Adrenal gland (tissue), 12 donors: ENCODE data around the gene ATXN1. TPM values are rescaled to one million over a fixed set of nuclear protein-coding genes. Genes with fewer than 3 reads are reported as not detected.
"Not testable (repeated sequence)": the region's sequence is repeated elsewhere in the genome, so short reads cannot be mapped to it uniquely, and the experiment has no call there.

Source experiments
- DNase-seq, 7 donors: peaks; one replicate each; pipeline ENCODE4 v3.0.0-alpha.2; 2019 to 2020
- H3K27ac ChIP-seq, 5 donors: fragments of 200-600 bp; sonication (generic) in 4 of 5; 1 replicate in 3 of 5; 2 replicates in 2 of 5; pipeline versions ENCODE4 v1.5.1 to v1.8.0; 2016 to 2020; ENCODE audit warnings: mild to moderate bottlenecking in 1 of 5
- H3K27me3 ChIP-seq: fragments of 200-600 bp; 2 replicates; pipeline ENCODE4 v1.8.0; 2021
- H3K36me3 ChIP-seq, 2 donors: fragments of 200-600 bp; replicated peaks in 1 of 2; 1 replicate in 1 of 2; 2 replicates in 1 of 2; pipeline versions ENCODE4 v1.5.1 to v1.8.0; 2018 to 2022
- H3K4me1 ChIP-seq, 2 donors: fragments of 200-600 bp; replicated peaks in 1 of 2; 1 replicate in 1 of 2; 2 replicates in 1 of 2; pipeline versions ENCODE4 v1.5.1 to v1.8.0; 2018 to 2021
- H3K4me3 ChIP-seq, 4 donors: fragments of 200-600 bp; sonication (generic) in 3 of 4; one replicate each; pipeline ENCODE4 v1.5.1; 2016 to 2018
- H3K9me3 ChIP-seq, 3 donors: fragments of 200-600 bp; sonication (generic) in 1 of 3; replicated peaks in 1 of 3; 1 replicate in 2 of 3; 2 replicates in 1 of 3; pipeline versions ENCODE4 v1.5.1 to v1.8.0; 2016 to 2021
- CTCF ChIP-seq, 6 experiments: fragments of 450-650 bp in 4 of 6; fragments of 200-600 bp in 2 of 6; sonication (generic) in 1 of 6; IDR thresholded peaks; 1 replicate in 5 of 6; 2 replicates in 1 of 6; pipeline versions ENCODE4 v1.5.1 to v1.8.0; 2016 to 2021; ENCODE audit warnings: antibody characterized with exemption in 6 of 6, mild to moderate bottlenecking in 2 of 6, moderate library complexity in 1 of 6
- POLR2A ChIP-seq, 2 donors: fragments of 450-650 bp; IDR thresholded peaks; one replicate each; pipeline ENCODE4 v1.6.1; 2017; ENCODE audit warnings: antibody characterized with exemption in 2 of 2, mild to moderate bottlenecking in 2 of 2, moderate library complexity in 1 of 2
- WGBS, 4 donors: extraction: QIAGEN DNeasy Blood & Tissue Kit in 2 of 4; methylation state at CpG; one replicate each; pipeline versions ENCODE4 v1.1.5 to v1.1.7; 2013 to 2017; 5-methylcytosine and 5-hydroxymethylcytosine counted together
- intact Hi-C, 2 donors: fragments of 100-400 bp; cut with DNase I; formaldehyde crosslinking; loops; one replicate each; pipeline versions ENCODE4 v1.14.1 to v1.15.0; 2022 to 2023
- polyA plus RNA-seq, 3 donors: library from polyadenylated mRNA; stranded (reverse); fragments of 200-250 nt in 2 of 3; fragments of 350-450 nt in 1 of 3; fragmentation: Illumina TruSeq in 1 of 3; extraction: RNeasy Lipid Tissue Mini Kit (QIAGEN cat#74804) in 1 of 3; gene quantifications; one replicate each; pipeline ENCODE4 v1.2.3, GENCODE V29; 2013 to 2014
- total RNA-seq, 9 donors: library from RNA; depleted of rRNA in 4 of 9; stranded (reverse); fragments of >200 nt in 4 of 9; fragments of 120-200 nt in 1 of 9; fragmentation: NEBNext Ultra II Directional in 1 of 9; extraction: Animal tissue kit (Norgen Biotek cat#: 25700) in 1 of 9; gene quantifications; one replicate each; pipeline versions ENCODE4 v1.1.0 to v1.2.4, GENCODE V29; 2013 to 2023
- donor health status: healthy with polysubstance abuse.
- donor health status: Bipolar disorder and iron deficiency.
- donor health status: DM: yes; HTN: yes; CAD: no.
- donor health status: DM: no; HTN: no; CAD: no.
- donor health status: DM: no; HTN: no; CAD: no.
- donor health status: DM: yes; HTN: yes; CAD: no.

Gene ATXN1
- total and polyA plus RNA-seq, 12 donors, result 3.4 to 51.3 (median 25.4) TPM

- no peak overlapping the region for H3K27ac ChIP-seq
- WGBS, 4 donors, result 63 to 69% (median 66%) methylated on average over 10 of the region's 10 CpGs
- H3K27me3 ChIP-seq, result no peaks in the 10 kb centered on the region
- H3K4me3 ChIP-seq, result no peak overlapping the region
- intact Hi-C loops, result no loop called here
- peak in 1 of 7 donors; percentile 45 for DNase-seq
- no peak for TF ChIP-seq CTCF (IDR thresholded peaks at IDR 0.05)
- TF ChIP-seq POLR2A (IDR thresholded peaks at IDR 0.05), result no peak
- H3K9me3 ChIP-seq, result no peaks in the 10 kb centered on the region
- H3K4me1 ChIP-seq, result peaks cover 3 to 28% of the 10 kb centered on the region in 2 donors
- no peaks in the 10 kb centered on the region for H3K36me3 ChIP-seq
These were observed 56.7 kb downstream of the ATXN1 start for GRCh38 chr6:16704401-16705045.

GRCh38 chr6:16702627-16703378, 58.5 kb downstream of the ATXN1 start:
- intact Hi-C loops, H3K9me3 ChIP-seq, H3K36me3 ChIP-seq, H3K27me3 ChIP-seq, H3K27ac ChIP-seq, H3K4me3 ChIP-seq, DNase-seq: not testable (repeated sequence)
- peaks cover 7 to 35% of the 10 kb centered on the region in 2 donors for H3K4me1 ChIP-seq
- WGBS, 4 donors, result 79 to 100% (median 94%) methylated on average over 2 to 6 of the region's 6 CpGs

GRCh38 chr6:16700916-16701234, 60.4 kb downstream of the ATXN1 start:
- intact Hi-C loops, result no loop called here
- TF ChIP-seq POLR2A (IDR thresholded peaks at IDR 0.05), result no peak
- no peak for TF ChIP-seq CTCF (IDR thresholded peaks at IDR 0.05)
- no peak overlapping the region for H3K4me3 ChIP-seq
- peaks cover 7 to 33% of the 10 kb centered on the region in 2 donors for H3K4me1 ChIP-seq
- H3K9me3 ChIP-seq, result no peaks in the 10 kb centered on the region
- 74 to 81% (median 78%) methylated on average over 5 of the region's 5 CpGs for WGBS, 4 donors
- no peak for DNase-seq
- H3K36me3 ChIP-seq, result no peaks in the 10 kb centered on the region
- H3K27ac ChIP-seq, result no peak overlapping the region
- no peaks in the 10 kb centered on the region for H3K27me3 ChIP-seq

GRCh38 chr6:16700202-16700915, 60.9 kb downstream of the ATXN1 start:
- peaks cover 7 to 32% of the 10 kb centered on the region in 2 donors for H3K4me1 ChIP-seq
- no peaks in the 10 kb centered on the region for H3K27me3 ChIP-seq
- H3K27ac ChIP-seq, result peak overlapping the region in 2 of 5 donors; percentile 23 to 69
- intact Hi-C loops, result no loop called here
- no peak overlapping the region for H3K4me3 ChIP-seq
- no peak for TF ChIP-seq POLR2A (IDR thresholded peaks at IDR 0.05)
- no peak for TF ChIP-seq CTCF (IDR thresholded peaks at IDR 0.05)
- H3K9me3 ChIP-seq, result no peaks in the 10 kb centered on the region
- no peaks in the 10 kb centered on the region for H3K36me3 ChIP-seq
- 60 to 75% (median 67%) methylated on average over 13 of the region's 13 CpGs for WGBS, 4 donors
- no peak for DNase-seq
